Astrocyte of the cerebellum (primary cell): Measurements from ENCODE around the gene SPEF1.

ENCODE experiments used
- DNase-seq: peaks from one replicate; pipeline ENCODE4 v3.0.0-alpha.2; 2011; ENCODE audit warnings: low read depth
- H3K4me3 ChIP-seq: 2 replicates; pipeline ENCODE4 v1.5.1; 2011; ENCODE audit warnings: mild to moderate bottlenecking, low read depth, low read length, moderate library complexity
- CTCF ChIP-seq: IDR thresholded peaks from 2 replicates; pipeline ENCODE4 v1.5.1; 2012; ENCODE audit warnings: low read length, low read depth, moderate library complexity, mild to moderate bottlenecking; ENCODE audit errors: missing control alignments
- in situ Hi-C: cut with HindIII; loops from 2 replicates; pipeline ENCODE4 v1.10.0; 2017; ENCODE audit warnings: low sequenced_read_pairs

Gene SPEF1

DNA sequence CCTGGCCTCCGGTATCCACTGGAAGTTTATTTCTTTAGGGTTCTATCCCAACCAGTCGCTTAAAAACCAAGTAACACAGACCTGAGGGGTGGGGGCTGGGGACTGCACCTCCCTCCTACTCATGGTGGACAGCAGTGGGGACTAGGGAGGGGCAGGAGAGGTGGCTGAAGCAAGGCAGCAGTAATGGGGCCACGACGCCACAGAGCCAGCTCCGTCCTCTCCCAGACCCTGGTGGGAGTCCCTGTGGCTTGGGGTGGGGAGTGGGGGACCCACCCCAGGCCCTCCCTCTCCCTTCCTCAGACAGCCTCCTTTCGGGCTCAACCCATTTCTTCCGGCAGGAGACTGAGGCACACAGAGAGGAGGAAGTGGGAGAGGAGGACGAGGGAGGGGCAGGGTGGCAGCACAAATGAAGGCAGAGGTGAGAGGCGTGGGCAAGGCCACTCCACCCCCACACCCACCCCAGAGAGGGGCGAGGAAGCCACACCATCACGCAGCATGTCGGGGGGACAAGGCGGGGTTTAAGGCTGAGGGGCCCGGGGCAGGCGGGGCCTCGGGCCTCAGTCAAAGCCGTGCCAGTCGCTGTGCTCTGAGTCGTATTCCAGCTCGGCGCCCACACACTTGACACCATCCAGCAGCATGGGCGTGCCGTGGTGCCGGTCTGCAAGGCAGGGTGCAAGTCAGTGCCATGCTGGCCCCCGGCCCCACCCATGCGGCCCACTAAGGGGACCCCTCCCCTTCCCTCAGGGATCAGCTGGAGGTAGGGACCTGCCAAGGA, 27.6 kb downstream of the SPEF1 start:
- H3K4me3 ChIP-seq: no peak overlapping the region
- no peak for TF ChIP-seq CTCF
- DNase-seq: no peak
- in situ Hi-C loops: no loop called here

DNA sequence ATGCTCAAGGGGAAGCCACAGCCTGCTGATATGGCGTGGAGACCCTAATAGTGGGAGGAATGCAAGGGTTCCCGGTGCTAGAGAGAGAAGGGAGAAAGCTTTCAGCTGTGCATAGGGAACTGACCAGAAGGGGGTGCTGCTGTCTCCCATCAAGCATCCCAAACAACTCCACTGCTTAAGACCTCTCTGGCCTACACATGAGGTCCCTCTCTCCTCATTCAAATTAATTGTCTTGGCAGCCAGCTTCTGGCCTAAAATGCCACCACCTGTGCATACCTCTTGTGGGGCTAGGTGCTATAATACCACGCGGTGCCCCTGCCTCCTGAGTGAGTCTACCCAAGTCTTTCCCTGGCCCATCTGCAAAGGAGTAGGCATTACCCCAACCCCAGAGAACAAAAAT, 28.1 kb downstream of the SPEF1 start:
- peak; percentile 55 for DNase-seq
- no peak overlapping the region for H3K4me3 ChIP-seq
- TF ChIP-seq CTCF: peak; percentile 90
- in situ Hi-C loops: no loop called here

DNA sequence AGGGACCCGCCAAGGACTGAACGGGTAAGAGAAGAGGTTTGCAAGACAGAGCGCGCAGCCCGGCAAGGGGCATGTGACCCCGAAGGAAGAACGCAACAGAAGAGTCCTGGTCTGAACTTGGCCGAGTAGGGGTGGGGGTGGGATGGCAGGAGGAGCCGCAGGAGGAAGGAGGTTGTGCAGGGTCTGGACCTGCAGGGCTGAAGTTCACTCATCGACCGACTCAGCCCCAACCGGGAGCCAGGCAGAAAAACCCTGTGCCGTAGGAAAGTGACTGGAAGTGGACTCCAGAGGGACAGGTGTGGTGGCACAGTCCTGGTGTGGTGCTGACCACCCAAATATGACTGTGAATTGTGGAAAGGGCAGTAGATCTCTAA, 28.9 kb downstream of the SPEF1 start:
- no peak for TF ChIP-seq CTCF
- H3K4me3 ChIP-seq: peak overlapping the region; percentile 41
- in situ Hi-C loops: no loop called here
- DNase-seq: no peak

- in situ Hi-C loops: no loop called here
- TF ChIP-seq CTCF: no peak
- no peak for DNase-seq
- H3K4me3 ChIP-seq: peak overlapping the region; percentile 41
These were observed 29.4 kb downstream of the SPEF1 start for GRCh38 chr20:3751675-3752385.

DNA sequence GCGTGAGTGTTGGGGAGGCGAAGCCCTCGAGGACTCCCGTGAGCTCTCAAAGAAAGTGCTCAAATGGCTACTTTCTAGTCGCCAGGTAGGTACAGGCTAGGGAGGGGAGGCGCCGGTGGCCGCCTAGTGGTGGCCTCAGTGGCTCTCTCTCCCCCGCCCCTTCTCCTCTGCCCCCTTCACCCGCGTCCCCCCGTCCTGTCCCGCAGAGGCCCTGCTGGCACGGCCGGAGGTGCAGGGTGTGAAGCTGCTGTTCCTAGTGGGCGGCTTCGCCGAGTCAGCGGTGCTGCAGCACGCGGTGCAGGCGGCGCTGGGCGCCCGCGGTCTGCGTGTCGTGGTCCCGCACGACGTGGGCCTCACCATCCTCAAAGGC, 30.0 kb downstream of the SPEF1 start:
- peak; percentile 9 for TF ChIP-seq CTCF
- no peak for DNase-seq
- in situ Hi-C loops: no loop called here
- no peak overlapping the region for H3K4me3 ChIP-seq

DNA sequence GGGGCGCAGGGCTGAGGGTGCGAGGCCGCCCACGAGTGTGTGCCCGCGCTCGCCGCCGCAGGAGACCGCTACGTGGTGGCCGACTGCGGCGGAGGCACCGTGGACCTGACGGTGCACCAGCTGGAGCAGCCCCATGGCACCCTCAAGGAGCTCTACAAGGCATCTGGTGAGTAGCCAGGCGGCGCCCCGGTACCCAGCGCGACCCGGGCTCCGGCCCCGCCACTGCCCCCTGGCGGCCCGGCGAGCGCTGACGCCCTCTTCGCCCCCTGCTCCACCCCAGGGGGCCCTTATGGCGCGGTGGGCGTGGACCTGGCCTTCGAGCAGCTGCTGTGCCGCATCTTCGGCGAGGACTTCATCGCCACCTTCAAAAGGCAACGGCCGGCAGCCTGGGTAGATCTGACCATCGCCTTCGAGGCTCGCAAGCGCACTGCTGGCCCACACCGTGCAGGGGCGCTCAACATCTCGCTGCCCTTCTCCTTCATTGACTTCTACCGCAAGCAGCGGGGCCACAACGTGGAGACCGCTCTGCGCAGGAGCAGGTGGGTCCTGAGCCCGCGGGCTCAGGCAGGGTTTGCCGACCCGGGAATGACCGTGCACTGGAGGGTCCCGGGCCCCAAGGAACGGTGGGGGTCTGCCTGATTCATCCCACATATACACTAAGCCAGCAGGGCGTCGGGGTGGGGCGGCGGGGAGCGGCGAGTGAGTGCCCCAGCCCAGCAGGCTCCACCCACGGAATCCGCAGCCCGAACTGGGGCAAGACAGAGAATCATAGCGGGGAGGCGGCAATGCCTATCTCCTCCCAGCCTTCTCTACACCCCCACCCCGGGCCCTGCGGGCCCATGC, 31.3 kb downstream of the SPEF1 start:
- in situ Hi-C loops: no loop called here
- DNase-seq: no peak
- H3K4me3 ChIP-seq: peak overlapping the region; percentile 13
- TF ChIP-seq CTCF: peak; percentile 80
